DOHH2 (cell line): ENCODE measurements around the gene LRRC8E.
A peak's percentile ranks its signal among the peaks of the same experiment; 100 is the strongest.

Source experiments
- H3F3A ChIP-seq: fragments of 200-600 bp; sonication (generic), shearing (Covaris generic); 2 replicates; pipeline ENCODE4 v1.6.0; 2016; ENCODE audit warnings: antibody characterized with exemption, mild to moderate bottlenecking; ENCODE audit not compliant: control insufficient read depth, insufficient read depth
- H3K27ac ChIP-seq: fragments of 200-600 bp; sonication (generic); 2 replicates; pipeline ENCODE4 v1.5.1; 2014; ENCODE audit warnings: low read depth, mild to moderate bottlenecking, low read length, moderate library complexity
- H3K27me3 ChIP-seq: fragments of 200-600 bp; sonication (generic); 2 replicates; pipeline ENCODE4 v1.6.1; 2014; ENCODE audit warnings: mild to moderate bottlenecking, low read length, mixed read lengths; ENCODE audit not compliant: control insufficient read depth
- H3K36me3 ChIP-seq: fragments of 200-600 bp; sonication (generic); 2 replicates; pipeline ENCODE4 v1.6.1; 2014; ENCODE audit warnings: mild to moderate bottlenecking, low read length, moderate library complexity, mixed read lengths; ENCODE audit not compliant: control insufficient read depth
- H3K4me1 ChIP-seq: fragments of 200-600 bp; sonication (generic); 2 replicates; pipeline ENCODE4 v1.6.1; 2014; ENCODE audit warnings: mild to moderate bottlenecking, low read length, mixed read lengths; ENCODE audit not compliant: control insufficient read depth
- H3K4me2 ChIP-seq: fragments of 200-600 bp; sonication (generic); 2 replicates; pipeline ENCODE4 v1.6.0; 2014; ENCODE audit warnings: mild to moderate bottlenecking, low read length, moderate library complexity
- H3K4me3 ChIP-seq: fragments of 200-600 bp; sonication (generic); 2 replicates; pipeline ENCODE4 v1.5.1; 2014; ENCODE audit warnings: mild to moderate bottlenecking, low read length, mixed read lengths
- H3K79me2 ChIP-seq: fragments of 200-600 bp; sonication (generic); 2 replicates; pipeline ENCODE4 v1.6.1; 2014; ENCODE audit warnings: mild to moderate bottlenecking, low read length, mixed read lengths; ENCODE audit not compliant: control insufficient read depth
- H3K9me2 ChIP-seq: fragments of 200-600 bp; sonication (generic); replicated peaks from 2 replicates; pipeline ENCODE4 v1.6.1; 2014; ENCODE audit warnings: mild to moderate bottlenecking, low read length, mixed read lengths; ENCODE audit not compliant: control insufficient read depth
- H3K9me3 ChIP-seq: fragments of 200-600 bp; sonication (generic); 2 replicates; pipeline ENCODE4 v1.6.1; 2014; ENCODE audit warnings: antibody characterized with exemption, low read length, mixed read lengths; ENCODE audit not compliant: control insufficient read depth, insufficient read depth
- H4K20me1 ChIP-seq: fragments of 200-600 bp; sonication (generic); 2 replicates; pipeline ENCODE4 v1.6.0; 2014; ENCODE audit warnings: low read depth, mild to moderate bottlenecking, antibody characterized with exemption, low read length, moderate library complexity; ENCODE audit not compliant: control insufficient read depth, insufficient read depth
- EZH2phosphoT487 ChIP-seq: fragments of 200-600 bp; sonication (generic); IDR thresholded peaks from 2 replicates; pipeline ENCODE4 v1.6.1; 2017; ENCODE audit warnings: borderline replicate concordance, mild to moderate bottlenecking, antibody characterized with exemption, low read length, moderate library complexity, mixed read lengths
- TF ChIP-seq, protein P1 (sequence below): fragments of 200-600 bp; sonication (generic); IDR thresholded peaks from one replicate; pipeline ENCODE4 v1.5.1; 2014; ENCODE audit warnings: antibody characterized with exemption, mild to moderate bottlenecking, low read depth, low read length; ENCODE audit not compliant: poor library complexity, severe bottlenecking

LRRC8E gene

GRCh38 chr19:7913652-7914051, 25.3 kb downstream of the LRRC8E start:
- H3K4me3 ChIP-seq, result no peak overlapping the region
- H3K9me3 ChIP-seq, result no peaks in the 10 kb centered on the region
- H3F3A ChIP-seq, result no peaks in the 10 kb centered on the region; the same call in 1 of the 2 replicates
- peaks cover 18% of the 10 kb centered on the region for H3K36me3 ChIP-seq
- H3K79me2 ChIP-seq, result no peaks in the 10 kb centered on the region
- H3K4me2 ChIP-seq, result no peak overlapping the region
- H4K20me1 ChIP-seq, result no peaks in the 10 kb centered on the region
- H3K27me3 ChIP-seq, result peaks cover 36% of the 10 kb centered on the region
- H3K9me2 ChIP-seq, result no peaks in the 10 kb centered on the region
- H3K27ac ChIP-seq, result no peak overlapping the region
- TF ChIP-seq, protein P1, sequence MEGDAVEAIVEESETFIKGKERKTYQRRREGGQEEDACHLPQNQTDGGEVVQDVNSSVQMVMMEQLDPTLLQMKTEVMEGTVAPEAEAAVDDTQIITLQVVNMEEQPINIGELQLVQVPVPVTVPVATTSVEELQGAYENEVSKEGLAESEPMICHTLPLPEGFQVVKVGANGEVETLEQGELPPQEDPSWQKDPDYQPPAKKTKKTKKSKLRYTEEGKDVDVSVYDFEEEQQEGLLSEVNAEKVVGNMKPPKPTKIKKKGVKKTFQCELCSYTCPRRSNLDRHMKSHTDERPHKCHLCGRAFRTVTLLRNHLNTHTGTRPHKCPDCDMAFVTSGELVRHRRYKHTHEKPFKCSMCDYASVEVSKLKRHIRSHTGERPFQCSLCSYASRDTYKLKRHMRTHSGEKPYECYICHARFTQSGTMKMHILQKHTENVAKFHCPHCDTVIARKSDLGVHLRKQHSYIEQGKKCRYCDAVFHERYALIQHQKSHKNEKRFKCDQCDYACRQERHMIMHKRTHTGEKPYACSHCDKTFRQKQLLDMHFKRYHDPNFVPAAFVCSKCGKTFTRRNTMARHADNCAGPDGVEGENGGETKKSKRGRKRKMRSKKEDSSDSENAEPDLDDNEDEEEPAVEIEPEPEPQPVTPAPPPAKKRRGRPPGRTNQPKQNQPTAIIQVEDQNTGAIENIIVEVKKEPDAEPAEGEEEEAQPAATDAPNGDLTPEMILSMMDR, result no peak
- no peak for TF ChIP-seq EZH2phosphoT487
- H3K4me1 ChIP-seq, result peaks cover 24% of the 10 kb centered on the region

DNA sequence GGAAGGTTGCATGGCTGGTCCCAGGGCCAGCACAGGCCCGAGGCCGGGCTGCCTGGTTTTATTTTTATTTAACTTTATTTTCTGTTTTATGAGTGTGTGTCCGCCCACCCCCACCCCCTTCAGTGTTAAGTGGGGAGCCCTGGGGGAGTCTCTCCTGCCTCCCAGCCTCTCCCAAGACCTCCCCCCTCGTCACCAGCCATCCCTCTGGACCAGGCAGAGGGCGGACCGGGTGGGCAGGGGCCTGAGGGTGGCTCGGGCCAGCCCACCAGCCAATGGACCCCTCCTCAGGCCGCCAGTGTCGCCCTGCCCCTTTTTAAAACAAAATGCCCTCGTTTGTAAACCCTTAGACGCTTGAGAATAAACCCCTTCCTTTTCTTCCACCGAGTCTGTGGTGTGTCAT, 25.8 kb downstream of the LRRC8E start:
- TF ChIP-seq EZH2phosphoT487, result no peak
- TF ChIP-seq, protein P1, result no peak
- Histone ChIP-seq H3K27me3 (peaks cover 41% of the 10 kb centered on the region), H3K4me1 (peaks cover 29% of the 10 kb centered on the region)

GRCh38 chr19:7914598-7915045, 26.3 kb downstream of the LRRC8E start, which contains the start of gene TGFBR3L:
Gene TGFBR3L (plus strand): TSS chr19:7914830.
- Histone ChIP-seq H3K27me3 (peaks cover 41% of the 10 kb centered on the region), H4K20me1 (no peaks in the 10 kb centered on the region), H3K9me3 (no peaks in the 10 kb centered on the region), H3K4me3 (peak within 1 kb of the TSS; percentile 47; the same call in 1 of the 2 replicates), H3K9me2 (no peaks in the 10 kb centered on the region), H3F3A (peaks cover 2% of the 10 kb centered on the region; the same call in 1 of the 2 replicates), H3K36me3 (peaks cover 18% of the 10 kb centered on the region), H3K79me2 (no peaks in the 10 kb centered on the region), H3K4me1 (peaks cover 33% of the 10 kb centered on the region), H3K4me2 (peak within 1 kb of the TSS; percentile 58), H3K27ac (no peak within 1 kb of the TSS)
- TF ChIP-seq EZH2phosphoT487, result no peak
- TF ChIP-seq, protein P1, result no peak

More for the DNA sequence above, 25.8 kb downstream of the LRRC8E start:
- Histone ChIP-seq H3K4me3 (no peak overlapping the region), H3F3A (no peaks in the 10 kb centered on the region; the same call in 1 of the 2 replicates), H3K79me2 (no peaks in the 10 kb centered on the region), H3K9me2 (no peaks in the 10 kb centered on the region), H3K9me3 (no peaks in the 10 kb centered on the region), H3K4me2 (no peak overlapping the region), H3K36me3 (peaks cover 18% of the 10 kb centered on the region), H3K27ac (no peak overlapping the region), H4K20me1 (no peaks in the 10 kb centered on the region)
